HG03097 (cell line): ENCODE results near the gene ARMC2.
"Not testable (repeated sequence)": the region's sequence is repeated elsewhere in the genome, so short reads cannot be mapped to it uniquely, and the experiment has no call there.

Experiments
- ATAC-seq: cut with Tn5 transposase; IDR thresholded peaks from one replicate; pipeline ENCODE4 v1.9.1; 2021; ENCODE audit not compliant: unreplicated experiment, low FRiP score

ARMC2 gene

GRCh38 chr6:108848116-108848868 lies at the start of gene ARMC2:
Gene ARMC2, plus strand, starts transcription at chr6:108848422. Its CDS starts 5,846 bp downstream, at chr6:108854268.
- peak; percentile 96 for ATAC-seq

- ATAC-seq = no peak
Observed at GRCh38 chr6:108798670-108799353, 49.4 kb upstream of the ARMC2 start.

GRCh38 chr6:108799354-108799717 lies 48.9 kb upstream of the ARMC2 start:
- ATAC-seq = no peak

- ATAC-seq = no peak
Observed at GRCh38 chr6:108799791-108800190, 48.4 kb upstream of the ARMC2 start.

GRCh38 chr6:108800427-108800864 lies 47.8 kb upstream of the ARMC2 start:
- no peak for ATAC-seq

GRCh38 chr6:108801366-108801765 lies 46.9 kb upstream of the ARMC2 start:
- no peak for ATAC-seq

- ATAC-seq = no peak
Observed at GRCh38 chr6:108803982-108804490, 44.2 kb upstream of the ARMC2 start.

- ATAC-seq = no peak
Observed at GRCh38 chr6:108804956-108805355, 43.3 kb upstream of the ARMC2 start.

- ATAC-seq = peak; percentile 76
Observed at GRCh38 chr6:108805611-108806167, 42.5 kb upstream of the ARMC2 start.

- peak; percentile 15 for ATAC-seq
Observed at GRCh38 chr6:108806171-108806570, 42.1 kb upstream of the ARMC2 start.

- ATAC-seq = no peak
Observed at GRCh38 chr6:108806665-108807064, 41.6 kb upstream of the ARMC2 start.

- no peak for ATAC-seq
Observed at GRCh38 chr6:108807928-108808327, 40.3 kb upstream of the ARMC2 start.

GRCh38 chr6:108809211-108809610 lies 39.0 kb upstream of the ARMC2 start:
- ATAC-seq = no peak

GRCh38 chr6:108810057-108810643 lies 38.1 kb upstream of the ARMC2 start:
- no peak for ATAC-seq

GRCh38 chr6:108811490-108811889 lies 36.7 kb upstream of the ARMC2 start:
- ATAC-seq = no peak

- not testable (repeated sequence) for ATAC-seq
Observed at GRCh38 chr6:108813218-108813617, 35.0 kb upstream of the ARMC2 start.

GRCh38 chr6:108817276-108817675 lies 30.9 kb upstream of the ARMC2 start:
- not testable (repeated sequence) for ATAC-seq

- no peak for ATAC-seq
Observed at GRCh38 chr6:108820006-108820405, 28.2 kb upstream of the ARMC2 start.

GRCh38 chr6:108822401-108822800 lies 25.8 kb upstream of the ARMC2 start:
- ATAC-seq = no peak

- ATAC-seq = no peak
Observed at GRCh38 chr6:108825326-108825725, 22.9 kb upstream of the ARMC2 start.

GRCh38 chr6:108831104-108831503 lies 17.1 kb upstream of the ARMC2 start:
- ATAC-seq = no peak
